ENCODE data around the gene OPA1.

Gene OPA1, protein sequence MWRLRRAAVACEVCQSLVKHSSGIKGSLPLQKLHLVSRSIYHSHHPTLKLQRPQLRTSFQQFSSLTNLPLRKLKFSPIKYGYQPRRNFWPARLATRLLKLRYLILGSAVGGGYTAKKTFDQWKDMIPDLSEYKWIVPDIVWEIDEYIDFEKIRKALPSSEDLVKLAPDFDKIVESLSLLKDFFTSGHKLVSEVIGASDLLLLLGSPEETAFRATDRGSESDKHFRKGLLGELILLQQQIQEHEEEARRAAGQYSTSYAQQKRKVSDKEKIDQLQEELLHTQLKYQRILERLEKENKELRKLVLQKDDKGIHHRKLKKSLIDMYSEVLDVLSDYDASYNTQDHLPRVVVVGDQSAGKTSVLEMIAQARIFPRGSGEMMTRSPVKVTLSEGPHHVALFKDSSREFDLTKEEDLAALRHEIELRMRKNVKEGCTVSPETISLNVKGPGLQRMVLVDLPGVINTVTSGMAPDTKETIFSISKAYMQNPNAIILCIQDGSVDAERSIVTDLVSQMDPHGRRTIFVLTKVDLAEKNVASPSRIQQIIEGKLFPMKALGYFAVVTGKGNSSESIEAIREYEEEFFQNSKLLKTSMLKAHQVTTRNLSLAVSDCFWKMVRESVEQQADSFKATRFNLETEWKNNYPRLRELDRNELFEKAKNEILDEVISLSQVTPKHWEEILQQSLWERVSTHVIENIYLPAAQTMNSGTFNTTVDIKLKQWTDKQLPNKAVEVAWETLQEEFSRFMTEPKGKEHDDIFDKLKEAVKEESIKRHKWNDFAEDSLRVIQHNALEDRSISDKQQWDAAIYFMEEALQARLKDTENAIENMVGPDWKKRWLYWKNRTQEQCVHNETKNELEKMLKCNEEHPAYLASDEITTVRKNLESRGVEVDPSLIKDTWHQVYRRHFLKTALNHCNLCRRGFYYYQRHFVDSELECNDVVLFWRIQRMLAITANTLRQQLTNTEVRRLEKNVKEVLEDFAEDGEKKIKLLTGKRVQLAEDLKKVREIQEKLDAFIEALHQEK

DNA sequence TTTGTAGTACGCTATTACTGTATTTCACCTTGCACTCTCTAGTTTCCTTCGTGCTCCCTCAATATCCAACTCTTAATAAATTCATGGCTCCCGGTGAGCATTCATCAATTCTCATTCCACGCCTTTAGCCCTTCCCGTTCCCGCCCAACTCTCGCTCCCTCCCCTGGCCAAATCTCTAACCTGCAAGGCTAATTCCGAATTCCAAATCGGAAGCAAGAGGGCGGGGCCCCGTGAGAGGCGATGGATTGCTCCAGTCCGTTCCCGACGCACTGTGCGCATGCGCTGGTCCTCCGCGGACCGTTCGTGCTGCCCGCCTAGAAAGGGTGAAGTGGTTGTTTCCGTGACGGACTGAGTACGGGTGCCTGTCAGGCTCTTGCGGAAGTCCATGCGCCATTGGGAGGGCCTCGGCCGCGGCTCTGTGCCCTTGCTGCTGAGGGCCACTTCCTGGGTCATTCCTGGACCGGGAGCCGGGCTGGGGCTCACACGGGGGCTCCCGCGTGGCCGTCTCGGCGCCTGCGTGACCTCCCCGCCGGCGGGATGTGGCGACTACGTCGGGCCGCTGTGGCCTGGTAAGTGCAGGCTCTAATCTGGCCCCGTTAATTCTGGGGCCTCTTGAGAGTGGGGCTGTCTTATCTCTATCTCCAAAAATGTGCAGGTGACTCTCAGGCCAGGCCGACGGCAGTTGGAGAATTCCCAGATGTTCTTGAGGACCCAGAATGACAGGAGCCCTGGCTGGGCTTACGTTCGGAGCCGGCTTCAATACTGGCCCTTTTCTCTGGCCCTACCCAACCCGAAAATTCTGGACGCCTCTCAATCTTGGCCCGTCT, at the start of gene OPA1:
TSS of gene OPA1 (plus strand) at position 368 of the 827 bp plus-strand sequence. CDS start at position 538, 170 bp downstream.
- DNase-seq (ENCODE audit: low read depth in 2 of 2) = peak; percentile 76 to 85

DNA sequence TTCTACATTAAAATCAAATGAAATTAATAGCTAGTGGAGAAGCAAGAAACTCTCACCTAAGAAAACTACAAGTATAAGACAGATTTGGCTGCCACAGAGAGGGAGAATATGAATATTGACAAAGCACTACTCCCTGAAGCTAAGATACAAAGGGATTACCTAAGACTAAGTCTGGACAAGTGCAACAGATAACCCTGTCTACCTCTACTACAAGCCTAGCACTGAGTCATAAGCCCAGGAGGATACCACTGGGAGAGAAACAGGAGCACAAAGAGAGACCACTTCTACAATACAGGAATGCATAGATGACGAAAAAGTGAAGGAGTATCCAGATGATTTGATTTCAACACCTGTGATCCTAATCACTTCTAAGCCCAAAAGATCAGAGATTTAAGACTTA, 48.7 kb upstream of the OPA1 start:
- DNase-seq (ENCODE audit: low read depth in 2 of 2) = no peak

DNA sequence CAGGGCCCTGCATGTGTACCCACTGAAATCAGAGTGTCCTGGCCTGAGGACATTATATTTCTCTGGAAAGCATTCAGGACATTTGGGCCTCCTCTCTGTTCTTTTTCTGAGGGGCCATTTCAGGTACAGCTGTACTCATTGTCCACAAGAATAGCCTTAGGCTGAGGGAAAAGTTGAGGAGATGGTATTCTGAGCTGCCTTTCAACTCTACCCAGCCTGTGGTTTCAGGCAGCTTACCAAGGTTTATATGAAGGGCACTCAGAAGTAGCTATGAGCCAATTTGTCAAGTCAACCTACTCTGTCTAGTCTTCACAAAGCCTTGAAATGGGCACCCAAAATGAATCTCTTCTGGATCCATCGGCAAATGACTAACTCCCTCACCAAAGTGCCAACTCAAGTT, 47.7 kb upstream of the OPA1 start:
- no peak for DNase-seq (ENCODE audit: low read depth in 2 of 2)

DNA sequence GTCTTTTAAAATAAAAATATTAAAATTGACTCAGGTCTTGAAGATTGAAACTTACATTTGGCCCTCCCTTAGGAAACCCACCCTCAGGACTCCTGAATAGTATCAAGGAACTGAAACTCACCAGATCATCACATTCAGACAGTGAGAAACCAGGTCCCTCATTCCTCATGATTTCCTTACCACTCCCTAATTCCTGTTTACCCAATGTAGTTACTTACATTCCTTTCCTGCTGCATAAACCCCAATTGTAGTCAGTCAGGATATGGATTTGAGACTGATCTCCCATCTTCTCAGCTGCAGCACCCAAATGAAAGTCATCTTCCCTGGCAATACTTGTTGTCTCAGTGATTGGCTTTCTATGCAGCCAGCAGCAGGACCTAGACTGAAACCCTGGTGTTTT, 46.9 kb upstream of the OPA1 start:
- no peak for DNase-seq (ENCODE audit: low read depth in 2 of 2)

DNA sequence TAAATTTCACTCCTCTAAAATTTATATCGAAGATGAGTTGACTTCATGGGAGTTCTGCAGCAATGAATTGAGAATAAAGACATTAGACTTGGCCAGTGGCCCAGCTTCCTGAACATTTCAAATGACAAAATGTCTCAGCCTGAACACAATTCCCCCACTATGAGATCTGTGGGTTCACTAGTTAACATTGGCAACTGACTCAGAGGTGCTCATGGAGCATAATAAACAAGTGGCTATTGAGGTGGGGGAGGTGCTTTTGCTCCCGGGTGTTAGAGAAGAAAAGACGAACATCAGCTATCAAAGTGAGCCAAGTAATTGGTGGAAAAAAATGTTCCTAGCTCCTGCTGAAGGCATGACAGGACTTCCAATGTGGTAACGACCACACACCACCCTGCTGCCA, 44.6 kb upstream of the OPA1 start:
- no peak for DNase-seq (ENCODE audit: low read depth in 2 of 2)

DNA sequence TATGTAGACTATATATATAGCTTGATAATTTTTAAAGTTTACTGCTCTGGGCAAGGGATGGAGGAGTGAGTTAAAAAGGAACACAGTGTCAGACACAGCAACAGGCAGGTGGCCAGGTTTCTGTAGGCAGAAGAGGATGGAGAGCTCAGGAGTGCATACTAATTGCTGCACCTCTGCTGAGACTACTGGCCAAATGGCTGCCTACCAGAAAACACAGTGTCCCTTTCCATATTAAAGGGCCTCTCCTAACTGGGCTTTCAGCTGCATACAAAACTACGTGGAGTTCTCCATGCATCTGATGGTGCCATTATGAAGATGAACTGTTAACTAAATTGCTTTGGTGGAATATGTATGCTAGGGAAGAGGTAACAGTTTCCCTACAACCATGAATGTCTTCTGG, 40.1 kb upstream of the OPA1 start:
- DNase-seq (ENCODE audit: low read depth in 2 of 2) = no peak

DNA sequence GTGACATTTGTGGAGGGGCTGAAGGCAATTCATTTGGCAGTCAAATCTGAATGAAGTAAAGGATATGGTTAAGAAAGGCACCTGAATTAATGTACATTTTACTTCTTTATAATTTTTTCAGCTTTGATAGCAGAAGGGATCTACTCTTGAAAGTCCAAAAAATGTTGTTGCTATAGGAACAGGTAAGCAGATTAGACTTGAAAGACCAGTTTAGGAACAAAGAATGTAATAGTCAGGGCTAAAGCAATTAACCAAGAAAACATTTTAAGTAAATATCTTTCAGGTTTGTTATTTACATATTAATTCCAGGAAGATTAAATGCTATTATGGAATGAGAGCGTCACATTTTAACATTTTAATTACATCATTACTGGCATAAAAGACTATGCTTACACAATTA, 39.4 kb upstream of the OPA1 start:
- no peak for DNase-seq (ENCODE audit: low read depth in 2 of 2)

DNA sequence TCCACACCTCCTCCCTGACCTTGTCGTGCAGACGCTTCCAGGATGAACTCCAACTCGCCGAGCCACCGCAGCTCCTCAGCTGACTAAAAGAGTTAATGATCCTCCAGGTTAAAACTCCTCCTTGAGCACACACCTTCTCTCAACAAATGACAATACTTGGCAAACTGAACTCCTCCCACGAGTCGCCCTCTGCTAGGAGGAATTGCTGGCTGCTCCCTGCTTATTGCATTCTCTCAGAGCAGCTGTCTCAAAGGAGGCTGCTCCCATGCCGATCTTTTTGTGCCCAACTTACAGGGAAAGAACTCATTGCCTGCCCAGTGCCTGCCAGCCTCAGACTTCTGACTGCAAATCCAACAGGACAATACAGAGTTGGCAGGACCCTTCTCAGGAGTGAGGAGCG, 38.2 kb upstream of the OPA1 start, which contains the start of gene ATP13A4:
TSS of gene ATP13A4 (minus strand) at position 85 of the 400 bp plus-strand sequence. CDS start 96 bp downstream, outside the sequence.
- DNase-seq (ENCODE audit: low read depth in 2 of 2) = no peak

DNA sequence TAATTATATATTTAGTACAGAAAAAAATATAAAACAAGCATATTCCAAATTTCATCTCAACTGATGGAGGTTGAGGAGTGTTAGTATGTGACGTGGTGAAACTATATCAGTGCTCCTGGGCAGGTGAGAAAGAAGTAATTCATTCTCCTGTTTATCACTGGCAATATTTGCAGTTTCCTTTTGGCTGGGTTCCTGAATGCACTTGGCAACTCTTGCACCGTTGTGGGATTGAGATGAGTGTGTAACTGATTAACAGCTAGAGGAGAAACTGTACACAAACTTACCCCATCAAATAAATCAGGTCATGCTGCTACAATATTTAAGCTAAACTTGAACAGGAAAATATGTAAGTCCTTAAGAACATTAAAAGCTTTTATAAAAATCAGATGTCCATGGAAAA, 36.2 kb upstream of the OPA1 start:
- no peak for DNase-seq (ENCODE audit: low read depth in 2 of 2)

DNA sequence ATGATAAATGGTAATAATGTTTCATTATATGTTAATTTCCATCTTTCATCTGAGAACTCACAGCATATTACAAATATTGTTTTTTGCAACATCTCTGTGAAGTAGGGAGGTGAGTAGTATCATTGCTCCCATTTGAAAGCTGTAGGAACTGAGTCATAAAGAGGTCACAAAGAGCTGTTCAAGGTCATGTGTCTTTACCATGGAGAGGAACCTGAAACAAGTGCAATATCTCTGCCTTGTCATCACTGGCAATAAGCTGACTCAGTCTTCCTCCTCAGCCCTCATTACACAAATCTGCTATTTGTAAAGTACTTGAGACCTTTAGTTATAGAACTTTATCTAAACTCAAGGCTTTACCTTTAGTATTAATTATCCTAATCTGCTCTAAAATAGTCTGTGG, 33.9 kb upstream of the OPA1 start:
- DNase-seq (ENCODE audit: low read depth in 2 of 2) = no peak

DNA sequence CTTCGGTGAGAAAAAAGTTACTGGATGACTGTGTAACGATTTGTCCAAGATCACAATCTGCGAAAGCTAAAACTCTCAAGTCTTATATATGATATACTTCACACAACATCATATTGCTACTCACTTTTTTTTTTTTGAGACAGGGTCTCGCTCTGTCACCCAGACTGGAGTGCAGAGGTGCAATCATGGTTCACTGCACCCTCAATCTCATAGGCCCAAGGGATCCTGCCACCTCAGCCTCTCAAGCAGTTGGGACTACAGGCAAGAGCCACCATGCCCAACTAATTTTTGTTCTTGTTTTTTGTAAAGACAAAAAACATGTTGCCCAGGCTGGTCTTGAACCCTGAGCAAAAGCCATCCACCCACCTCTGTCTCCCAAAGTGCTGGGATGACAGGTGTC, 32.9 kb upstream of the OPA1 start:
- DNase-seq (ENCODE audit: low read depth in 2 of 2) = no peak

DNA sequence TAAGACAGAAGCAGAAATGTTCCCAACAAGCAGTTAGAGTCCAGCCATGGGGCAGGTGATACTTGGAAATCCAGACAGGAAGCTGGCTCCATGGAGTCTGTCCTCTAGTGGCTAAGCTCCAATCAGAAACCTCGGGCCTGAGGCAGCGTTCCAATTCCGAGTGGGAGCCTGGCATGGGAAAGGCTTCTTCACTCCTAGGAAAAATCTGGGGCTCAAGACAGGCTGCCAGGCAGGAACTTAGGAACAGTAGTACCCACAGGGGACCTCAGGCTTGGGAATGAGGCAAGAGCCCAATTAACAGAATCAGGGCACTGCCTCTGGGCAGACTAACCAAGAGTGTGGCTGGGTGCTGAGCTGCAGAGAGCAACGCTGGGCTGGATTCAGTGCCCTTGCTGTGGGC, 32.1 kb upstream of the OPA1 start:
- no peak for DNase-seq (ENCODE audit: low read depth in 2 of 2)

DNA sequence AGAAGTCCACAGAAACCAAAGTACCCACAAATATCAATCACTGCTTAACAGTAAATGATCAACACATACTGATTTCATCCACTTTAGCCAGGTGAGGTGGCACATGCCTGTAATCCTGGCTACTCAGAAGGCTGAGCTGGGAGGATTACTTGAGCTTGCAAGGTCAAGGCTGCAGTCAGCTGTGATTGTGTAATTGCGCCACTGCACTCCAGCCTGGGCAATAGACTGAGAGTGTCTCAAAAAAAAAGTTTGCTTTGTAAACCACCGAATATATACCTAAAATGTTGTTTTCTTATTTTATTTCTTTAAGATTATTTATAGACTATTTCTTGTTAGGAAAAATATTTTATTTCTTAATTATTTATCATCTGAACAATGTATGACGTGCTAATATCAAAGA, 29.6 kb upstream of the OPA1 start:
- no peak for DNase-seq (ENCODE audit: low read depth in 2 of 2)

DNA sequence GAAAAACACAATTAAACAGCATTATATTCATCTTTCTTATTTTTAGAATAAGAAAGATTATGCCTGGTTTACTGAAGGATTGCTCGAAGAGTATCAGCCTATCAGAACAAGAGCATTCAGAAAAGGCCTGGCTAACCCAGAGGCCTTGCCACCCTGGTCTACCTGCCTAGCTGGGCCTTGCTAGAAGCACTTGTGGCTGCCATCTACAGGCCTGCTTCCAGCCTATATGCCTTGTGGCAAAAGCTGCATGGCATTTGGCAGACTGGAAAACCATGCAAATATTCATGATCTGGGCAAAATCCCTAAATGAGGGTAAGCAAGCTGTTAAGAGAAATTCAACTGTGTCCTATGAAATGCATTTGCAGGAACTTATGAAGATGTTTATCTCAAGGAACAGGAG, 29.0 kb upstream of the OPA1 start:
- no peak for DNase-seq (ENCODE audit: low read depth in 2 of 2)

DNA sequence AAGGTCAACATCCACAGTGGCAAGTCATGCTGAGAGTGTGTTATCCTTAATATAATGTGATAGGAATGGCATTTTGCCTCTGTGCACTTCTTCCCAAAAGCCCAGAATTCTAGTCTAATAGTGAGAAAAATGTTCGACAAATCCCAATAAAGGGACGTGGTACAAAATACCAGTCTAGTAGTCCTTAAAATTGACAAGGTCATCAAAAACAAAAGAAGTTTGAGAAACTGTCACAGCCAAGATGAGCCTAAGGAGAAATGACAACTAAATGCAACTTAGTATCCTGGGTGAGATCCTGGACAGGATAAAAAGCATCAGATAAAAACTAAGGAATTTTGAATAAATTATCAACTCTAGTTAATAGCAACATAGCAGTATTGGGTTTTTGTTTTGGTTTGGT, 23.9 kb upstream of the OPA1 start:
- no peak for DNase-seq (ENCODE audit: low read depth in 2 of 2)

DNA sequence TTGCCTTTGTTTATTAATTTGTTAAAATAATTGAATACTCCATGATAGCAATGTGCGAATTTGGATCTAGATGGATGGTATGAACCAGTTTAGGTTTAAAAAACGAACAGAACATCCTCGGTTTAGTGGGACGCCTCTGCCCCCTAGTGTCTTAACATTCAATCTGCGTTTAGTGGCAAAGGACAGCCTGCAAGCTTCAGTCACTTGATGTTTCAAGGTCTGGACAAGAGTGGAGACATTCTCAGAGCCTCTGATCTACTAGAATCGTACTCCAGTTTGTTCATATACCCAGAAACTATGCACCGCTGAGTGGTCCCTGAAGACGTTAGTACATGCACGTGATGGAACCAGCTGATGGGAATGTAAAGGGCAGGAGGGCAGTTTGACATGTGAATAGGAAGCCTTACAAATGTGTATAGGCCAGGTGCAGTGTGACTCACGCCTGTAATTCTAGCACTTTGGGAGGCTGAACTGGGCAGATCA, 20.5 kb upstream of the OPA1 start:
- DNase-seq (ENCODE audit: low read depth in 2 of 2) = peak in 1 of 2 donors; percentile 10

DNA sequence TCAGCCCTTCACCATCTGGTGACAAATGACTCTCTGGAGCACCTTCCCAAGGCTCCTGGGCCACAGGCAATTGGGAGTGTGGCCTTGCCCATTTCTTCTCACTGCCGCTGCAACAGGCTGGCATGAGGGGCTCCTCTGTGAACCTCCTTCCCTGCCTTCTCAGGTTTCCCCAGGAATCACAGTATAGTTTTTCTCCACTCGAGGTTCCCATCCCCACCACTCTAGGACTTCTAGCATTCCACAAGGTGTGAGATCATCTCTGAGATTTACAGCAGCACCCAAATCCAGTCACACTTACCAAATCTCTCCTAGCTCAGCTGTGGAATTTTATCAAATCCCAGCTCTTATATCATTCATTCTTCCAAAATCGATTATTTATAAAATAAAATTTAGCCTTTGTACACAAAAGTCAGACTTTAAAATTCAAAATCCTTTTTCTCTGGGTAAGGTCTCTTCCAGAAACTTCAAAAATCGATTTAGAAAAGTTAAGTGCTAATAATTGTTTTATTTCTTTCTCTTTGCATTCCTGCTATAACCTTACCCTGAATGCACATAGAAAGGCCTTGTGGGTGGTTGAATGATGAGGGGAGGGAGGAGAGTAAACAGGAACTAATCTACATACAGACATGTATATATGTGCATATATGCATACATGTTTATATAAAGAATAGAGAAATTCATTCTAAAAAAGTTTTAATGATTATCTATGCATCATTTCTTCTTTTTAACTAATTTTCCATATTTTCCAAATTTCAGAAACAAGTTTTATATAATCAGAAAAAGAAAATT, 19.4 kb upstream of the OPA1 start:
- DNase-seq (ENCODE audit: low read depth in 2 of 2) = no peak

DNA sequence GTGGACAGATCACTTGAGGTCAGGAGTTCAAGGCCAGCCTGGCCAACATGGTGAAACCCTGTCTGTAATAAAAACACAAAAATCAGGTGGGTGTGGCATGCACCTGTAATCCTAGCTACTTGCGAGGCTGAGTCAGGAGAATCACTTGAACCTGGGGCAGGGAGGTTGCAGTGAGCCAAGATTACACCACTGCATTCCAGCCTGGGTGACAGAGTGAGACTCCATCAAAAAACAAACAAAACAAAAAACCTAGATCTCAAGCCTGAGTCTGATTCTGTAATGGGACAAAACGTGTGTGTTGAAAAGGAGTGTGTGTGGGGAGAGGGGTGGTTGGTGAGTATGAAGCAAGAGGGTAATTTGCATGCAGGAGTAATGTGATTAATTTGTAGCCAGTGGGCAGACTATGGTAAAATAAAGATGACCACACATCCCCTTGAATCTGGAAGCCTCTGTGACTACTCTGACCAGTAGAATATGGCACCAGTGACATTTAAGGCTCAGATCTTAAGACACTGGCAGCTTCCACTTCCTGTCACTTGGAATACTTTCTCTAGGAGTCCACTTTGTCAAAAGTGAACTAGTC, 18.4 kb upstream of the OPA1 start:
- DNase-seq (ENCODE audit: low read depth in 2 of 2) = no peak

DNA sequence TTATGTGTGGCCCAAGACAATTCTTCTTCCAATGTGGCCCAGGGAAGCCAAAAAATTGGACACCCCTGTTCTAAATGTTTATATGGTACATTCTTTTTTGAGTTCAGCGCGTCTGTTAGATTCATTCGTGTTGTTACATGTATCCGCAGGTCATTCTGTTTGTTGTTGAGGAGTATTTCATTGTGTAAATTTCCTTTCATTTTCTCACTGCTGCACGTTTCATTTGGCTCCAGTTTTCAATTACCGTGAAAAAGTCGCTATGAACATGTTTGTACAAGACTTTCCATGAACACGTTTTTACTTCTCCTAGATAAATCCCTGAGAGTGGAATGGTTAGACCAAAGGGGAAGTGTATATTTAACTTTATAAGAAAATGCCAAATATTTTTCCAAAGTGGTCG, 7.5 kb upstream of the OPA1 start:
- no peak for DNase-seq (ENCODE audit: low read depth in 2 of 2)

DNA sequence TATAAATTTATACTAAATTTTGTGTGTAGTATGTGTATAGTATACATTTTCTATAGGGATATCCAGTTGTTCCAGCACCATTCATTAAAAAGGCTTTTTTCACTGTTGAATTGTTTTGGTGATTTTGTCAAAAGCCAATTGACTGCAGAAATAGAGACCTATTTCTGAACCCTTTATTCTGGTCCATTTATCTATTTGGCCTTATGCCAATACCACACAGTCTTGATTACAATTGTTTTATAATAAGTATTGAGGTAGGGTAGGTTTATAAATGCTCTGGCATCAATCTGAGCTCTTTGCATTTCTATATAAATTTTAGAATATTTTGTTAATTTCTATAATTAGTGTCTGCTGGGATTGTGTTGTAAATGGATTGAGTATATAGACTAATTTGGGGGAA, 6.5 kb upstream of the OPA1 start:
- DNase-seq (ENCODE audit: low read depth in 2 of 2) = no peak
